ENCODE results near the gene TTBK1. TPM values are rescaled to one million over a fixed set of nuclear protein-coding genes. Genes with fewer than 3 reads are reported as not detected.

Gene TTBK1
- total RNA-seq, 2 experiments from 2014 or later, result 0.20 to 0.80 TPM

DNA sequence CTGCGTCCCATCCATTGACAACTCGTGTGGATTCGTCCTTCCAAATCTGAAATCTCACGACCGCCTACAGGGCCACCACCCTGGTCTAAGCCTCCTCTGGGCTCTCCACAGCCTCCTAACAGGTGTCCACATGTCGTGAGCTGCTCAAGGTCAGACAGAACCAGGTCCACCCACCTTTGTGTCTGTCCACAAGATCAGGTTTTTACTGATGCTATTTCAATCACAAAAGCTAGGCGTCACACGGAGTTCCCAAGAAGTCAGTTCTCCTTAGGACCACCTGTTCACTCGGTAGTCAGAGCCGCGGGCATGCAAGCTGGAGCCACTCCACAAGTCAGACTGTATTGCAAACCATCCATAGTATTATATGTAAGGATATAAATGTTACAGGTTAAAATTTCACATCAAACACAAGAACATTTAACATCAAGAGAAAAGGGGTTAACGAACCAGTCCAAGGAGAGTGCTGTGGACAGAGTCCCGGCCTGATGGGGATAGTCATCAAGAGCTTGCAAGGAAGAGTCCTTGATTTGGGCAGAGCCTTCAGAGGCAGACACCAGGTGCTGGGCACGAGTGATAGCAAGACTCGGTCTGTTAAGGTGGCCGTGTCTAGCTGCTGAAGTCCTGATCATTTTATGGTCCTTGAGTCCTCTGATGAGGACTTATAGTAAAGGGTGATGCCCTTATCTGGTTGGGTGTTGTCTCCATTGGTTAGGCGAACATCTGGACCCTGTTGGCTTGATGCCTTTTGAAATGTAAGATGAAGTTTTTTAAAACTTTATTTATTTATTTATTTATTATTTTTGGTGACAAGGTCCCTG, 13.3 kb upstream of the TTBK1 start:
- CTCF ChIA-PET, result interaction anchor here (1.0 to 3.6 kb wide), 23 partner anchors 8 to 287 kb away, joined by 3 to 30 read pairs (median 6); partner anchors contain the start of genes CUL7, POLR1C, SRF and TTBK1
- H3K4me3 Mint-ChIP-seq, result peak overlapping the region; percentile 84
- H3K36me3 Mint-ChIP-seq, result peaks cover 4% of the 10 kb centered on the region
- H3K9me3 Mint-ChIP-seq (ENCODE audit: low read depth), result no peaks in the 10 kb centered on the region
- ATAC-seq, result no peak
- no peak for DNase-seq
- H3K4me1 Mint-ChIP-seq, result peaks cover 37% of the 10 kb centered on the region
- peaks cover 12% of the 10 kb centered on the region for H3K27me3 Mint-ChIP-seq
- peak overlapping the region; percentile 75 for H3K27ac Mint-ChIP-seq

DNA sequence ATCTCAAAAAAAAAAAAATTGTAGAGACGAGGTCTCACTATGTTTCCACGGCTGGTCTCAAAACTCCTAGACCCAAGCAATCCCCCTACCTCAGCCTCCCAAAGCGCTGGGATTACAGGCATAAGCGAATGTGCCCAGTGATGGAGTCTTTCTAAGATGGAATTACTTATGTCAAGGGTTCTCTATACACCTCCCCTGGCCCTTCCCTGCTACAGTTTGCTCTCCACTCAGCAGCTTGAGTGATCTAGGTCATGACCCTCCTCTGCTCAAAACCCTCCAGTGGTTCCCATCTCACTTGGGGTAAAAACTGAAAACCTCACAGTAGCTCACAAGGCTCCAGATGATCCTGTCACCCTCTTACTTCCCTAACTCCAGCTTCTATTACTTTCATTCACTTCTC, 12.2 kb upstream of the TTBK1 start:
- H3K4me3 Mint-ChIP-seq, result no peak overlapping the region
- CTCF ChIA-PET, result interaction anchor here (1.2 to 3.0 kb wide), 3 partner anchors 11 to 56 kb away, joined by 3 to 30 read pairs (median 13); partner anchors contain the start of gene TTBK1

DNA sequence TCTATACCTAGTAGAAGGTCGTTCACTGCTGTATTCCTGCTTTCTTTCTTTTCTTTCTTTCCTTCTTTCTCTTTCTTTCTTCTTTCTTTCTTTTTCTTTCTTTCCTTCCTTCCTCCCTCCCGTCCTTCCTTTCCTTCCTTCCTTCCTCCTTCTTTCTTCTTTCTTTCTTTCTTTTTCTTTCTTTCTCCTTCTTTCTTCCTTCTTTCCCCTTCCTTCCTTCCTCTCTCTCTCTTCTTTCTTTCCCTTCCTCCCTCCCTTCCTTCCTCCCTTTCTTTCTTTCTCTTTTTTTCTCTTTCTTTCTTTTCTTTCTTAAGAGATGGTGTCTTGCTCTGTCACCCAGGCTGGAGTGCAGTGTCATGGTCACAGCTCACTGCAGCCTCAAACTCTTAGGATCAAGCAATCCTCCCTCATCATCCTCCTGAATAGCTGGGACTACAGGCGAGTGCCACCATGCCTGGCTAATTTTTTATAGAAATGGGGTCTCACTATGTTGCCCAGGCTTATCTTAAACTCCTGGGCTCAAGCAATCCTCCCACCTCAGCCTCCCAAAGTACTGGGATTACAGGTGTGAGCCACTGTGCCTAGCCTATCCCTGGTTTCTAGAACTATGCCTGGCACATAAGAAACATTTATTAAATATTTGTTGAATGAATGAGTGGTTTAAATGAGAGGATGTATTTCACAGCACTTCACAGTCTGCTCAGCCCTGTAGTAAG, 11.4 kb upstream of the TTBK1 start:
- peaks cover 22% of the 10 kb centered on the region for H3K4me1 Mint-ChIP-seq
- H3K9me3 Mint-ChIP-seq (ENCODE audit: low read depth), result no peaks in the 10 kb centered on the region
- CTCF ChIA-PET, result interaction anchor here (1.2 kb wide), 1 partner anchor 57 kb away, joined by 3 read pairs; no protein-coding TSS in a partner anchor
- no peak overlapping the region for H3K4me3 Mint-ChIP-seq
- no peak for DNase-seq
- no peak for ATAC-seq
- no peaks in the 10 kb centered on the region for H3K36me3 Mint-ChIP-seq
- no peak overlapping the region for H3K27ac Mint-ChIP-seq
- peaks cover 15% of the 10 kb centered on the region for H3K27me3 Mint-ChIP-seq

More for the DNA sequence above, 12.2 kb upstream of the TTBK1 start:
- Mint-ChIP-seq H3K4me1 (peaks cover 28% of the 10 kb centered on the region), H3K9me3 (ENCODE audit: low read depth) (no peaks in the 10 kb centered on the region), H3K27ac (no peak overlapping the region), H3K36me3 (peaks cover 4% of the 10 kb centered on the region), H3K27me3 (peaks cover 12% of the 10 kb centered on the region)
- DNase-seq (no peak), ATAC-seq (no peak)

DNA sequence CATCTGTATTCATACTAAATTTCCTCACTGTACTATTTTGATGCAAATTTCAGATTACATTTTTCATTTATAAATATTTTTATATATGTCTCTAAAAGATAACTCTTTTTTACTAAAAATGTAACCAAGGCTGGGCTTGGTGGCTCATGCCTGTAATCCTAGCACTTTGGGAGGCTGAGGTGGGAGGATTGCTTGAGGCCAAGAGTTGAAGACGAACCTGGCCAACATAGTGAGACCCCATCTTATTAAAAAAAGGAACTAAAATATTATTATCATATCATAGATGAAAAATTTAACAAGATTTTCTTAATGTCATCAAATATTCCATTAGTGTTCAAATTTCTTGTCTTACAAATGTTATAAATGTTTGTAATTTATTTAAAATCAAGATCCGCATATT, 7.4 kb upstream of the TTBK1 start:
- Mint-ChIP-seq H3K4me1 (peaks cover 2% of the 10 kb centered on the region), H3K4me3 (no peak overlapping the region), H3K27me3 (peaks cover 38% of the 10 kb centered on the region), H3K27ac (no peak overlapping the region), H3K9me3 (ENCODE audit: low read depth) (peaks cover 3% of the 10 kb centered on the region), H3K36me3 (no peaks in the 10 kb centered on the region)
- DNase-seq, result no peak
- no peak for ATAC-seq
- CTCF ChIA-PET, result no interaction called here

DNA sequence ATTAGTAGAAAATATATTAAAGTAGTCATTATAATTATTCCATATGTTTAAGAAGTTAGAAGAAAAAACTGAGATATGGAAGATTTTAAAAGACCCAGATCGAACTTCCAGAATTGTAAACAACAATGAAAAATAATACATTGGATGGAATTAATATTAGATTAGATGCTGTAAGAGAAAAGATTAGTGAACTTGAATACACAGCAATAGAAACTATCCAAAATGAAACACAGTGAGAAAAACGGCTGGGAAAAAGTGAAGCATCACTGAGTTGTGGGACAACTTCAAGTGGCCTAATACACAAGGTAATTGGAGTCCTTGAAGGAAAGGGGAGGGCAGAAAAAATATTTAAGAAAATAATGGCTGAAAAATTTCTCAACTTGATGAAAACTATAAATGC, 4.2 kb upstream of the TTBK1 start:
- ATAC-seq (no peak), DNase-seq (no peak)
- Mint-ChIP-seq H3K4me1 (peaks cover 7% of the 10 kb centered on the region), H3K9me3 (ENCODE audit: low read depth) (peaks cover 3% of the 10 kb centered on the region), H3K36me3 (no peaks in the 10 kb centered on the region), H3K27ac (no peak overlapping the region), H3K4me3 (no peak overlapping the region), H3K27me3 (peaks cover 41% of the 10 kb centered on the region)
- CTCF ChIA-PET, result interaction anchor here (1.7 kb wide), 1 partner anchor 10 kb away, joined by 22 read pairs; the partner anchor contains the start of gene DNPH1

DNA sequence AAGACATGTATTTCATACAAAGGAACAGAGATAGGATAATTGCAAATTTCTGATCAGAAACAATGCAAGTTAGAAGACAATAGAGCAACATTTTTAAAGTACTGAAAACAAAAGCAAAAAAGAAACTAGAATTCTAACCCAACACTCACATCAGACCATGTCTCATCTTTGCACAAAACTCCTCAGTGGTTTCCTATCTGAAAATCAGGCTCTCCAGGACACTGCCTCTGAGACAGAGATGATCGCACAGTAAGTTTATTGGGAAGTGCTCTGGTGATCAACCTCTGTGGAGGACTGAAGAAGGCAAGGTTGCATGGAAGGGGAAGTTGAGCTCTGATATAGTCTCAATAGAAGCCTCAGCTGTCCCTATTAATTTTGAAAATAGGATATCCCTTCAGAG, 2.3 kb upstream of the TTBK1 start:
- Mint-ChIP-seq H3K4me3 (no peak overlapping the region), H3K9me3 (ENCODE audit: low read depth) (peaks cover 3% of the 10 kb centered on the region), H3K36me3 (no peaks in the 10 kb centered on the region), H3K4me1 (peaks cover 7% of the 10 kb centered on the region), H3K27ac (no peak overlapping the region), H3K27me3 (peaks cover 41% of the 10 kb centered on the region)
- ATAC-seq (peak; percentile 37), DNase-seq (no peak)
- CTCF ChIA-PET, result interaction anchor here (5.2 kb wide), 1 partner anchor 11 kb away, joined by 30 read pairs; the partner anchor contains the start of gene DNPH1

DNA sequence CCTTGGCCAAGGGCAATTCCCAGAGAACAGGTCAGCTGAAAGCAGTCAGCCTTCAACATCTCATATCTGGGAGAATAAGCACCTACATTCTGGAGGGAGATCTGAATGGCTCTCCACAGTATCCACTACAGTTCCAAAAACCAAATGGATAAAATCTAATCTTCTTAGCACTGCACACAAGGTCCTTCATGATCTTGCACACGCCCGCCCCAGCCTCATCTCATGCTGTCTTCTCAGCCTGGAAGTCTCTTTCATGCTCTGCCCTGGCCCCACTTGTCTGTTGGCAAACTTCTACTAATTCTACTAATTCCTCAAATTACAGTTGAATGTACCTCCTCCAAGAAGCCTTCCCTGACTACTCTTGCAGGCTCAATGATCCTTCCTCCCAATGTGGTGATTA, 1.8 kb upstream of the TTBK1 start:
- H3K27me3 Mint-ChIP-seq, result peaks cover 38% of the 10 kb centered on the region
- DNase-seq, result no peak
- no peak overlapping the region for H3K4me3 Mint-ChIP-seq
- no peak for ATAC-seq
- H3K9me3 Mint-ChIP-seq (ENCODE audit: low read depth), result peaks cover 3% of the 10 kb centered on the region
- H3K27ac Mint-ChIP-seq, result no peak overlapping the region
- H3K36me3 Mint-ChIP-seq, result no peaks in the 10 kb centered on the region
- CTCF ChIA-PET, result interaction anchor here (5.2 kb wide), 1 partner anchor 12 kb away, joined by 30 read pairs; the partner anchor contains the start of gene DNPH1
- H3K4me1 Mint-ChIP-seq, result peaks cover 10% of the 10 kb centered on the region

DNA sequence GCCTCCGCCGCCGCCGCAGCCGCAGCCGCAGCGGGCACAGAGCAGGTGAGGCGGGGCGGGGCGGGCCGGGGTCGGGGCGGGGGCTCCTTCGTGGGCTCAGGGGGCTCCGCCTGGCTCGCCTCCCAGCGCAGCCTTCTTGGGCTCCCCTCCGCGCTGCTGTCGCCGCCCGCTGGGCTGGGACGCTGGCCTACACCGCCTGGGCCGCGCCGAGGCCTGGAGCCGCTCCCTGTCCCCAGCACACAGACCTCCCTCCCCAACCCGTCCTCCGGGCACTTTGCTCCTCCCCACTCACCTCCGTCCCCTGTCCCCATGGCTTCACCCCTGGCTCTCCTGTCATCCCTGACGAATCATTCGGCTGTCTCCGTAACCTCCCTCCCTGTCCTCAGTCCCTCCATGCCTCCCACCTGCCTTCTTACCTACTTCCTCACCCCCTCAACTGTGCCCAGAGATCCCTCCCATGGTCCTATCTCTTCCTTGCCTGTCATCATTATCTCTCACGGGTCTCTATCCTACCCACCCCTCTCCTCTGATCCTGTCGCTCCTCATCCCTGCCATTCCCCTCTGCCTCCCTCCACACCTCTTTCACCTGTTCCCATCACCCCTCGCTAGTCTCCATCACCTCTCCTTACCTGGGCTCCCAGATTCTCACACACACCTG, 512 bp downstream of the TTBK1 start:
- Mint-ChIP-seq H3K36me3 (no peaks in the 10 kb centered on the region), H3K27ac (no peak overlapping the region), H3K27me3 (peaks cover 28% of the 10 kb centered on the region), H3K4me3 (no peak overlapping the region), H3K4me1 (peaks cover 21% of the 10 kb centered on the region), H3K9me3 (ENCODE audit: low read depth) (peaks cover 3% of the 10 kb centered on the region)
- CTCF ChIA-PET, result interaction anchor here (5.2 kb wide), 1 partner anchor 14 kb away, joined by 30 read pairs; the partner anchor contains the start of gene DNPH1
- no peak for DNase-seq
- ATAC-seq, result no peak

DNA sequence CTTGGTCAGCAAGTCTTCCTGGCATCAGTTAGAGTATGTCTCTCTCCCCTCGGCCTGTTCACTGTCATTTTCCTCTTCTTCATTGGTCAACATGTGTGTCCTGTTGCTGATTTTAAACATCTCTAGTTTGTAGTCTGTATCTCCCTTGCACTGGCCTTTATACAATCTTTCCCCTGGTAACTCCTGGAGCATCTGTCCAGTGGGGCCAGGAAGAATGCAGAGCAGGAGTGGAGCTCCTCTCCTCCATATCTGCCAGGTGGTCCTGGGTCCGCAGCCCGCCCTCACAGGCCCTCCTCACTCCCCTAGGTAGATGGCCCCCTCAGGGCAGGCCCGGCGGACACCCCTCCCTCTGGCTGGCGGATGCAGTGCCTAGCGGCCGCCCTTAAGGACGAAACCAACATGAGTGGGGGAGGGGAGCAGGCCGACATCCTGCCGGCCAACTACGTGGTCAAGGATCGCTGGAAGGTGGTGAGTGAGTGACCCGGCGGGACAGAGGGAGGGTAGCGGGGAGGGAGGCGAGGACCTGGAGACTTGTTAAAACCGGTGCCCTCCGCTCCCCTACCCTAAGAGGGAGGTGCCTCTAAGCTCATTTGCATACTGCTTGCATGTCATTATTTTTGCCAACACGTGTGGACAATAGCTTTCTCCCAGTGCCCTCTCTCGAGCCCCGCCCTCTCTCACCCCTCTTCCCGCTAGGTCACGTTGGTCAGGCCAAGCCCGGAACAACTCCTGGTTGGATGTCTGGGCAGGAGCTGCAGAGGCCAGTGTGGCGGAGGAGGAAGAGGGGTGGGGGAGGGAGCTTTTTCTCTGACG, 3.2 kb downstream of the TTBK1 start:
- Mint-ChIP-seq H3K4me3 (peak overlapping the region; percentile 74), H3K27me3 (peaks cover 22% of the 10 kb centered on the region), H3K9me3 (ENCODE audit: low read depth) (no peaks in the 10 kb centered on the region), H3K36me3 (no peaks in the 10 kb centered on the region), H3K4me1 (peaks cover 25% of the 10 kb centered on the region), H3K27ac (no peak overlapping the region)
- peak; percentile 32 for ATAC-seq
- CTCF ChIA-PET, result interaction anchor here (0.8 to 4.6 kb wide), 3 partner anchors 12 to 260 kb away, joined by 3 to 27 read pairs (median 4); partner anchors contain the start of gene DNPH1
- no peak for DNase-seq

DNA sequence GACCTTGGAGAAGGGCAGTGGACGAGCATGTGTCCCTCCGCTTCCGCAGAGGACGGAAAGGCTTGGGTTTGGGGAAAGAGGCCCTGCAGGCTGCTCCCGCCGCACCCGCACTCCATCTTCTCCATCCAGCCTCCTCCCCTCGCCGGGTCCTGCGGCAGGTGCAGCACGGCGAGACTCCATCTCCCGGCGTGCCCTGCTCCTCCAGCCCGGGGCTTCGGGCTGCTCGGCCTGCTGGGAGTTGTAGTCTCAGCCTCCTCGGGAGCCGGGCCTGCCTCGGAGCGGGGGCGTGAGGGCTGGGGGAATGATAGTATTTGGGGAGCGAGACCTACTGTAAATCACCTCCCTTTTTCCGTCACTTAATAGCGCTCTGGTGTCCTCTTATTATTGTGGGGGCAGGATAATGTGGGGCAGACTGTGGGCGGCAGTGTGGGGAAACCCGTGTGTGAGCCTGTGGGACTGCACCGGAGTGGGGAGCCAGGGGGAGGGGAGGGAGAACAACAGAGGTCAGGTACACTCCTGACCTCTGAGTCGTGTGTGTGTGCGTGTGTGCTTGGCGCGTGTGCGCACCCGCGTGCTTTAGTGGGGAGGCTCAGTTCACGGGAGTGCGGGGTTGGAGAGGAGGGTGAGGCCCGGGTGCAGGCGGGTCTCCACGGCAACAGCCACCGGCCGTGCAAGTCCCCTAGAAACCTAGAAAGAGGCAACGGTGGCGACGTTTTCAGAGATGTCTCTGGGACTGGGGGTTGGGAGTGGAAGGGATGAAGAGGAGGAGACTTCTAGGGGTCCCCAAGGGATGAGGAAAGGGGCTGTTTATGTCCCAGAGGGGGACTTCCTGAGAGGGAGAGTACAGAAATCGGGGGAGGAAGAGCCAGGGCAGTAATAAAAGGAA, 4.1 kb downstream of the TTBK1 start:
- Mint-ChIP-seq H3K4me1 (peaks cover 25% of the 10 kb centered on the region), H3K9me3 (ENCODE audit: low read depth) (no peaks in the 10 kb centered on the region), H3K36me3 (no peaks in the 10 kb centered on the region), H3K4me3 (peak overlapping the region; percentile 74), H3K27me3 (peaks cover 20% of the 10 kb centered on the region), H3K27ac (peak overlapping the region; percentile 66)
- ATAC-seq (peak; percentile 99), DNase-seq (peak; percentile 91)
- CTCF ChIA-PET, result interaction anchor here (1.0 to 4.6 kb wide), 3 partner anchors 11 to 259 kb away, joined by 4 to 27 read pairs (median 5); partner anchors contain the start of gene DNPH1

DNA sequence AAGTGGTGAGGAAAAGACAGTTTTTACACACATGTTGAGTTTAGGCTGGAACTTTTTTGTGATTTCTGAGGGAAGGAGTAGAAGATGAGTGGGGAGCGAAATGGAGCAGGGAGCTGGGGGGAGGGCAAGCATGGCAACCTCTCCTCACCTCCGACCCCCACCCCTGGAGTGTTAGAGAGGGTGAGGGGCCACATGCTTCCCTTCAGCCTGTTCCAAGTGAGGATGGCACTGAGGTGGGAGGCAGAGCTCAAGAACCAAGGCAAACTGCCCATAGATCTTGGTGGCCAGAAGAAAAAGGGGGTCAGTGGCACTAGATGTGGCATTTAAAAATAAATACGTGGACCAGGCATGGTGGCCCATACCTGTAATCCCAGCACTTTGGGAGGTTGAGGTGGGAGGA, 4.8 kb downstream of the TTBK1 start:
- H3K36me3 Mint-ChIP-seq, result no peaks in the 10 kb centered on the region
- peak overlapping the region; percentile 74 for H3K4me3 Mint-ChIP-seq
- ATAC-seq, result no peak
- H3K9me3 Mint-ChIP-seq (ENCODE audit: low read depth), result no peaks in the 10 kb centered on the region
- DNase-seq, result no peak
- H3K4me1 Mint-ChIP-seq, result peaks cover 25% of the 10 kb centered on the region
- CTCF ChIA-PET, result interaction anchor here (1.3 to 4.6 kb wide), 2 partner anchors 10 to 19 kb away, joined by 5 to 27 read pairs; partner anchors contain the start of gene DNPH1
- H3K27me3 Mint-ChIP-seq, result peaks cover 19% of the 10 kb centered on the region
- no peak overlapping the region for H3K27ac Mint-ChIP-seq

Measured in activated CD8-positive, alpha-beta memory T cell treated with anti-CD3 and anti-CD28 coated beads, Interleukin-2, amount 10 ng/mL, durations not matched to agents 7 days and 5 days (primary cell).